Large intestine (tissue), 3 donors: Measurements from ENCODE around the gene ERICH2. TPM values are rescaled to one million over a fixed set of nuclear protein-coding genes. Genes with fewer than 3 reads are reported as not detected.

Experiments used
- DNase-seq, 2 donors: peaks; one replicate each; pipeline versions ENCODE4 v3.0.0 to v3.0.0-alpha.2; 2013
- H3K27ac ChIP-seq: one replicate; pipeline ENCODE4 v1.5.1; 2013; ENCODE audit warnings: low read length
- H3K27me3 ChIP-seq: 2 replicates; pipeline ENCODE4 v1.6.1; 2013; ENCODE audit warnings: low read length; ENCODE audit not compliant: control insufficient read depth, insufficient read depth
- H3K36me3 ChIP-seq: 2 replicates; pipeline ENCODE4 v1.6.1; 2013; ENCODE audit warnings: low read length; ENCODE audit not compliant: control insufficient read depth, insufficient read depth
- H3K4me1 ChIP-seq: one replicate; pipeline ENCODE4 v1.6.1; 2013; ENCODE audit warnings: low read length; ENCODE audit not compliant: control insufficient read depth, insufficient read depth
- H3K4me3 ChIP-seq: one replicate; pipeline ENCODE4 v1.5.1; 2013; ENCODE audit warnings: low read length
- H3K9me3 ChIP-seq: one replicate; pipeline ENCODE4 v1.6.1; 2013; ENCODE audit warnings: mild to moderate bottlenecking, low read depth, low read length, moderate library complexity; ENCODE audit not compliant: control insufficient read depth
- WGBS: methylation state at CpG from one replicate; pipeline ENCODE4 v1.1.5; 2013; ENCODE audit warnings: low lambda C conversion rate; ENCODE audit not compliant: insufficient coverage; 5-methylcytosine and 5-hydroxymethylcytosine counted together
- polyA plus RNA-seq: library from polyadenylated mRNA; unstranded; fragments of 120-200 nt; gene quantifications from one replicate; pipeline ENCODE4 v1.2.1, GENCODE V29; 2013

ERICH2 gene
- polyA plus RNA-seq, 1 donor, result 0.69 TPM

GRCh38 chr2:170762760-170763159, 7.4 kb upstream of the ERICH2 start:
- WGBS, result 40% methylated on average over 1 of the region's 7 CpGs
- H3K4me1 ChIP-seq, result no peaks in the 10 kb centered on the region
- no peak for DNase-seq
- no peaks in the 10 kb centered on the region for H3K27me3 ChIP-seq
- no peaks in the 10 kb centered on the region for H3K36me3 ChIP-seq
- H3K4me3 ChIP-seq, result no peak overlapping the region
- H3K9me3 ChIP-seq, result no peaks in the 10 kb centered on the region
- no peak overlapping the region for H3K27ac ChIP-seq

- Histone ChIP-seq H3K4me3 (no peak overlapping the region), H3K9me3 (no peaks in the 10 kb centered on the region), H3K27ac (no peak overlapping the region), H3K27me3 (no peaks in the 10 kb centered on the region), H3K4me1 (no peaks in the 10 kb centered on the region), H3K36me3 (no peaks in the 10 kb centered on the region)
- 67% methylated on average over 1 of the region's 4 CpGs for WGBS
- DNase-seq, result no peak
Measured at GRCh38 chr2:170763232-170763631, 6.9 kb upstream of the ERICH2 start.

GRCh38 chr2:170764880-170765261, 5.3 kb upstream of the ERICH2 start:
- Histone ChIP-seq H3K4me1 (no peaks in the 10 kb centered on the region), H3K4me3 (no peak overlapping the region), H3K9me3 (no peaks in the 10 kb centered on the region), H3K36me3 (no peaks in the 10 kb centered on the region), H3K27ac (no peak overlapping the region), H3K27me3 (no peaks in the 10 kb centered on the region)
- WGBS, result no CpG with 5 or more reads among the region's 2 CpGs
- DNase-seq, result no peak

DNA sequence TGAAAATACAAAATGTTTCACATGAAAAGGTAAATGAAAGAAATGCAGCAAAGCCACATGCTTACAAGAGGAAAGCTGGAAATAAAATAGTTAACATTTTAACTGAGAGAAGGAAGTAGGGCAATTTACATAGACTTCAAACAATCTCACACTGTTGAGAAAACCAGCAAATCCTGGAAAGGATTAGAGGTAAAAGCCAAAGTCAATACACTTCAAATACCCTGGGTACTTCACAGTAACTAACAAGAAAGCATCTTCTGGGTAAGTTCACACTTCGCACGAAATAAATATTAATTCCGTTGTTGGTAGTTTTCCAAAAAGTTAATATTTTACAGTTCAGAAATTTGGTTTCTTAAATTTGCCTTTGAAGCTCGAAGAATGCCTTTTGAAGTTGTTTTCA, 3.5 kb upstream of the ERICH2 start:
- Histone ChIP-seq H3K4me3 (no peak overlapping the region), H3K4me1 (no peaks in the 10 kb centered on the region), H3K27ac (no peak overlapping the region), H3K9me3 (no peaks in the 10 kb centered on the region), H3K27me3 (peaks cover 4% of the 10 kb centered on the region), H3K36me3 (no peaks in the 10 kb centered on the region)
- 35% methylated on average over 4 of the region's 4 CpGs for whole genome bisulfite sequencing
- peak in 1 of 2 donors; percentile 17 for DNase-seq

DNA sequence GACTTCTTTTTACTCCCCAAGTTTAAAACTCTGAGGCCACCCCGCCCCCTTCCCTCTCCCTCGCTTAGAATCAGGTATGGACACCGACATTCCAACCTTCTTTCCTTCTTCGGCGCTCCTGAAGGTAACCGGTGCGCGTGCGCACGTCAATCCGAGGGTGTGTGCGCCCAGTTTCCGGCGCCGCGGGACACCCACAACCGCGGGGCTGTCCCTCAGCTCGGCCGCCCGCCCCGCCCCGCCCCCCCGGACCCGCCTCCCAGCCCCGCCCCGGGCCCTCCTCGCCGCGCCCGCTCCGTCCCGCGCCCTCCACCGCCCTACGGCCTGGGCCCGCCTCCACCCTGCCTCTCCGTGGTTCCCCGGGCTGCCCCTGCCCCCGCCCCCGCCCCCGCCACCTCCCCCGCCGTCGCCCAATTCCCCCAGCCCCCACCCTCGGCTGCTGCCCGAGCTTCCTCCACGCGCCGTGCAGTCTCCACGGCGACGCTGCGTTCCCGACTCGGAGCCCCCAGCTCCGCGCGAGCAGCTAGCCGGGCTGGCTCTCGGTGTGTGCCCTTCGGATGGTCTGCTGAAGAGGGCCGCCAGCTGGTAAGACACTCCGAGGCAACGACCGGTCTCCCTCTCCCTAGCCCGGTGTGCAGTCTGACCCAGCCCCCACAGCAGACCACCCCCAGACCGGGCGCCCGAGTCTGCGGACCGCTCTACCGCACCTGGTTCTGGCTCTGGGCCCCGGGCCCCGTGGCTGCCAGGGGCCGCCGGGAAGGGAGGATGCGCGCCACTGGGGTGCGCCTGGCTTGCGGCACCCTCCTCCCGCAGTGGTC, 635 bp downstream of the ERICH2 start:
- H3K36me3 ChIP-seq, result no peaks in the 10 kb centered on the region
- H3K27me3 ChIP-seq, result peaks cover 4% of the 10 kb centered on the region
- DNase-seq, result peak; percentile 87 to 91
- no CpG with 5 or more reads among the region's 82 CpGs for WGBS
- H3K4me1 ChIP-seq, result no peaks in the 10 kb centered on the region
- H3K9me3 ChIP-seq, result no peaks in the 10 kb centered on the region
- peak overlapping the region; percentile 87 for H3K4me3 ChIP-seq
- peak overlapping the region; percentile 88 for H3K27ac ChIP-seq

- no peaks in the 10 kb centered on the region for H3K4me1 ChIP-seq
- no peaks in the 10 kb centered on the region for H3K36me3 ChIP-seq
- H3K27me3 ChIP-seq, result peaks cover 4% of the 10 kb centered on the region
- no peak for DNase-seq
- WGBS, result 8% methylated on average over 2 of the region's 15 CpGs
- no peaks in the 10 kb centered on the region for H3K9me3 ChIP-seq
- peak overlapping the region; percentile 87 for H3K4me3 ChIP-seq
- H3K27ac ChIP-seq, result peak overlapping the region; percentile 32
Measured at GRCh38 chr2:170771421-170771937, 1.3 kb downstream of the ERICH2 start.

GRCh38 chr2:170772295-170772694, 2.1 kb downstream of the ERICH2 start:
- Histone ChIP-seq H3K36me3 (no peaks in the 10 kb centered on the region), H3K4me3 (no peak overlapping the region), H3K27ac (no peak overlapping the region), H3K4me1 (no peaks in the 10 kb centered on the region), H3K9me3 (no peaks in the 10 kb centered on the region), H3K27me3 (peaks cover 4% of the 10 kb centered on the region)
- DNase-seq, result no peak

- Histone ChIP-seq H3K27me3 (peaks cover 4% of the 10 kb centered on the region), H3K27ac (no peak overlapping the region)
- no peak for DNase-seq
Measured at GRCh38 chr2:170774074-170774473, 3.9 kb downstream of the ERICH2 start.

GRCh38 chr2:170778900-170779299, 8.7 kb downstream of the ERICH2 start:
- Histone ChIP-seq H3K27ac (no peak overlapping the region), H3K9me3 (no peaks in the 10 kb centered on the region), H3K4me1 (no peaks in the 10 kb centered on the region), H3K36me3 (no peaks in the 10 kb centered on the region), H3K27me3 (no peaks in the 10 kb centered on the region), H3K4me3 (no peak overlapping the region)
- DNase-seq, result no peak
- no CpG with 5 or more reads among the region's 2 CpGs for whole genome bisulfite sequencing

More at GRCh38 chr2:170774074-170774473, 3.9 kb downstream of the ERICH2 start:
- no peaks in the 10 kb centered on the region for H3K4me1 ChIP-seq
- H3K36me3 ChIP-seq, result no peaks in the 10 kb centered on the region
- H3K4me3 ChIP-seq, result no peak overlapping the region
- no peaks in the 10 kb centered on the region for H3K9me3 ChIP-seq

DNA sequence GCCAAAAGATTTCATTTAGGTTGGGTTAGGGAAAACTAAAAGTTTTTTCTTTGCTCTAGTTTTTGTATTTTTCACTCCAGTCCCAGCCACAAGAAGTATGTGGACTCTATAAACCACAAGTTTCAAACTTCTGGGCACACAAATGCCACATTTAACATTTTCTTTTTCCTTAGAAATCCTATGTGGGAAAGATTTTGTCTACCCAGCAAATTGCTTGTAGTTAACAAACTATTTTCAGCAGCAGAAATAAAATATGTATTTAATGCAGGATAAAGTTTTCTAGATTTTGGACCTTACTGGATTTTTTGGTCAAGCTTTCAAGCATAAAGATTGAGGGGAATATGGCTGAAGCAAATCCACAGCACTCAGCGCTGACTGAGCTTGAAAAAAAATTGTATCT, 9.1 kb downstream of the ERICH2 start:
- 90% methylated on average over 1 of the region's 1 CpG for WGBS
- no peaks in the 10 kb centered on the region for H3K9me3 ChIP-seq
- DNase-seq, result no peak
- no peak overlapping the region for H3K27ac ChIP-seq
- no peaks in the 10 kb centered on the region for H3K36me3 ChIP-seq
- no peaks in the 10 kb centered on the region for H3K27me3 ChIP-seq
- no peak overlapping the region for H3K4me3 ChIP-seq
- H3K4me1 ChIP-seq, result no peaks in the 10 kb centered on the region

DNA sequence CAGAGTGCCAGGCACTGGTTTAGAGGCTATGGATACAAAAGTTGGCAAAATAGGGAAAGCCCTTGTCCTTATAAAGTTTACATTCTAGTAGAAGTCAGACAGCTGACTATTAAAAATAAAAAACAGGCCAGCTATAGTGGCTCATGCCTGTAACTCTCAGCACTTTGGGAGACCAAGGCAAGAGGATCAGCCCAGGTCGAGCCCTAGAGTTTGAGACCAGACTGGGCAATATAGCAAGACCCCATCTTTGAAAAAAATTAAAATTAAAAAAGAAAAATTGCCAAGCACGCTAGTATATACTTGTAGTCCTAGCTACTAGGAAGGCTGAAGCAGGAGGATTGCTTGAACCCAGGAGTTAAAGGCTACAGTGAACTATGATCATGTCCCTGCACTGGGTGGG, 12.5 kb downstream of the ERICH2 start:
- no peak for DNase-seq
- Histone ChIP-seq H3K27me3 (no peaks in the 10 kb centered on the region), H3K9me3 (no peaks in the 10 kb centered on the region), H3K4me1 (no peaks in the 10 kb centered on the region), H3K4me3 (no peak overlapping the region), H3K36me3 (no peaks in the 10 kb centered on the region), H3K27ac (no peak overlapping the region)
- WGBS, result 88% methylated on average over 1 of the region's 2 CpGs
